Right hindlimb (tissue), 1 donor: ENCODE results near the gene MEF2D.

ENCODE experiments used
- DNase-seq: peaks from one replicate; pipeline ENCODE4 v3.0.0-alpha.2; 2018

The MEF2D gene

DNA sequence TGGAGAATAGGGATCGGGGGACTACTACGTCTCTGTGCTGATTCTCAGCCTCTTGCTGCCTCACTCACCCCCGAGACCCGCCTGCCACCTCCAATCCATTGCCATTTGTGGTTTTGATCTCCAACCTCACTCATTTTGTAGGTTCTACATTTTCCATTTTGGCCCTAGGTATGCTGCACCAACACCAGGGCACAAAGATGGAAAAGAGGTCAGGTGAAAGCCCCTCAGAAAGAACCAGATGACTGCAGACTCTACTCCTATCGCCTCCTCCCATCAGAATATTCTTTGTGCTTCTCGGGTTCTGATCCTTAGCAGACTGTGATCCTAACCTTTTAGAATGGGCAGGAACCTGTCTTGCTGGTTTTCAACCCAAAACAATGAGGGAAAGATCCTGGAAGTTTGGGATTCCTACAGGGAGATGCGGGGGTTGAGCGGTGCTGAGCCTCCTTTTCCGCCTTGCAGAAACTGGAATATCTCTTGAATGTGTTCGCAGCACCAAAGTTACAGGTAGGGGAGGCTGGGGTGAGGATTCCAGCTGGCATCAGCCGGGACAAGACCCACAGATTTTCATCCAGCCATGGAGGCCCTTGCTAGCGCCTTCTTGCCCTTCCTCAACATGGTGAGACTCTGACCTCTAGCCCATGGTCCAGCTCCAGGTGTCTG, 78.5 kb downstream of the MEF2D start:
- no peak for DNase-seq

DNA sequence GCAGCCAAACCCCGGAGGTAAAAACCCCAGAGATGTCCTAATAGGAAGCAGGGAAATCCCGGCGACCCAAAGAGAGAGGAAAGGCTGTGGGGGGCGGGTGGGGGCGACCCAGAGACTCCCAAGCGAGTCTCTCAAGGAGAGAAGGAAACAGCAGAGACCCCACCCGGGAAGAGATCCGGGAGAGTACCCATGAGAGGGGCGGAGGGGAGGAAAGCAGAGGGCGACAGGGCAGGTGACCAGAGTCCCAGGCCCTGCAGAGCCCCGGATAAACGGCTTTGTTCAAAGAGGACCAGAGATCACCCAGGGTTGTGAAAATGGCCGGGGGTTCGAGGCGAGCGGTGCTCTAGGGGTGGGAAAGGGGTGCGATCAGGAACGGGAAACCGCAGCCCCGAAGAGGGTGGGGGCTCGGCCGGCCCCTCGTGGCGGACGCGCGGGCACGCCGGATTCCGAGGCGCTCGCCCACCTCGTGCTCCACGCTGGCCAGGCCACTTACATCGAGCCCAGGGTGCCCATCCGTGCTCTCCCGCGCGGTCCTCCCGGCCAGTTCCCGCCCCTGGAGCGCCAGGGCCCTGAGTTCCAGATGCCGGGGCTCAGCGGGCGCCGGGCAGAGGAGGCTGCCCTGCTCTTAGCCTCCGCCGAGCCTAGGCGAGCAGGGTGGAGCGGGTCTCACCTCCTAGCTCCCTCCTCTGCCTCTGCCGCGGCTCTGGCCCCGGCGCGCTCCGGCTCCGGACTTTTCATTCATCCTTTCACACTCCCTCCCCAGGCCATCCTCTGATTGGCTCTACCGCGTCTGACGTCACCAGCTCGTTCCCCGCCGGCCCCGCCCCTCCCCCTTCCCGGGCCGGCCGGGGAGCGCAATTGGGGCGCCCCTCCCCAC, 79.3 kb downstream of the MEF2D start:
- peak; percentile 68 for DNase-seq

DNA sequence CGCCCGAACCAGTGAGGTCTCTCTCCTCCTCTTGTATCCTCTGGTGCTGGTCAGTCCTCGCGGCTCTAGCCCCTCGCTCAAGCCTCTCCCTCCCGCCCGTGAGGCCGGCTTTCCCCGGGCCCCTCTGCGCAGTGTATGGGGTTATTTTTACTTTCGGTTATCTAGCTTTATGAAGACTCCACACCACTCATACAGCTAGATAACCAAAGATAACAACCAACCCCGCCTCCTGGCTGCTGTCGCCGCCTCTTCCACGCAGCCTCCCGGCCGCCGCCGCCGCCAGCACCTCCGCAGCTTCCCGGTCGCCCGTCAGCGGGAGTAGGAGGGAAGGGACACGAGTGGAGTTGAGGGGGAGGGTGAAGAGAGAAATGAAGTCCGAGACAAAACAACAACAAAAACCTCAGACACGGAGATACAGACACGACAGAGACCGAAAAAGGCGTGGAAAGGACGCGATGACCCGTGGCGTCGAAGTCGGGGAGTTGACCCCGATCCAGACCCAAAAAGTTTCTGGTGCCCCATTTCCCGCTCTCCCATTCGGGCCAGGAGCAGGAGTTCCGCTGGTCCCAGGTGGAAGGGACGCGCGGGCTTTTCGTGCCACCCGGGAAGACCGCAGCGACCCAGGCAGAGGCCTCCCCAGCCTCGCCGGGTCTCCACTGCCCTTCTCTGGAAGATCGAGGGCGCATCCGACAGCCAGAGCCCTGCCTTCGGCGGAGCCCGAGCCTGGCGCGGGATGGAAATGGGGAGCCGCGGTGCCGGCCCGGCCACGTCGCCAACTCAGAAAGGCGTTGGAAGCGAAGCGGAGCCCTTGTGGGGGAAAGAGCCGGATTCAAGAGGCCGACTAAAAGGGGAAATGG, 80.1 kb downstream of the MEF2D start:
- no peak for DNase-seq

DNA sequence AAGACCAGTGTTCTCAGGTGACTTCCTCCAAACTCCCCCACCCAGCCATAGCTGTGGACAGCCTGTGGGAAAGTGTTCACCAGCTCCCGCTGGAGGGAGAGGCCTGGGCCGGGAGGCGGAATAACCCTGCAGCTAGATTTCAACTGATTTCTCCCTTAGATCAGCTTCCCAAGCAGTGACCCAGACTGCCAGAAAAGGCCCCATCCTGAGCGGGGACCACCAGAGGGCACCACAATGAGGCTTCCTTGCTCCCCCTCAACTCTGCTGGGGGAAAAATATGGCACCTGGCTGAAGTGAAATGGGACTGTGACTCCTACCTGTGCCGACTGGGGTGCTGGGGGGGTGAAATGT, 80.7 kb downstream of the MEF2D start:
- DNase-seq: no peak

DNA sequence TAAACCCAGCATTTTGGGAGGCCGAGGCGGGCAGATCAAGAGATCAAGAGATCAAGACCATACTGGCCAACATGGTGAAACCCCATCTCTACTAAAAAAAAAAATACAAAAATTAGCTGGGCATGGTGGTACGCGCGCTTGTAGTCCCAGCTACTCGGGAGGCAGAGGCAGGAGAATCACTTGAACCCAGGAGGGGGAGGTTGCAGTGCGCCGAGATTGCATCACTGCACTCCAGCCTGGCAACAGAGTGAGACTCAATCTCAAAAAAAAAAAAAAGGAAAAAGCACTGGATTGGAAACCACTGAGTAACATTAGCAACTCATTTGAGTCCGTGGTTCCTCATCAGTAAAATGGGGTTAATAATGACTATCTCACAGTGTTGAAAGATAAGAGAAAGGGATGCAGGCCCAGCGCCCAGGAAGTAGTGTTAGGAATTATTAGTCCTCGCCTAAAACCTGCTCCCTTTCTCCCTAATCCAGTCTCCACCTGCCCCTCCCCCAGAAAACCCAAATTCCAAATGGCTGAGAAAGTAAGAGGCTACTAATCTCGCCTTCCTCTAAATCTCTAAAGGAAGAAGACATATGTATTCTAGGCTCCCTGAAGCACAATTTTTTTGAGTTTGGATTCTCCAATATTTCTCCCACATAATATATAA, 82.0 kb downstream of the MEF2D start:
- no peak for DNase-seq

DNA sequence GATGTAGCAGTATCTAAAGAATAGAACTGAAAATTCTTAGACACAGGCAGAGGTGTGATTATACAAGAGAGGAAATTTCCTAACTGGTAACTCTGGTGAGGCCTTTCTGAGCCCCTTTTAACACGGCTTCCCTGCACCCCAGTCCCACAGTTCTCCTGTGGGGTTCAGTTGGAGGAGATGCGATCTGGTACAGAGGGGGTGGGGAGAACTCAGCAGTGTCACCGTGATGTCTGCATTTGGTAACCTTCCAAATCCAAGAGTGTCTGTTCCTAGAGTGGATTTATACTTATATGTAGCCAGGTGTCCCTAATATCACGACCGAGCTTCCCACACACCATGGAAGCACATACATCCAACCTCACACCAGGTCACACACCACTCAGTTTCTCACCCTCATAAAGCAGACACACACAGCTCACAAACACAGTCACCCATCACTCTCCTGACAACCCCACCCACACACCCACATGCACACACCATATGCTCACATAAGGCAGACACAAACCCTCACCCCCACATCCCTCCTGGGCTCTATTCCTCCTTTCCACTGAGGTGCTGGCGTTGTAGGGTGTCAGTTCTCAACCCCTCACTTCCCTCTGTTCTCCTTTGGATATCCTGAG, 83.1 kb downstream of the MEF2D start:
- no peak for DNase-seq

DNA sequence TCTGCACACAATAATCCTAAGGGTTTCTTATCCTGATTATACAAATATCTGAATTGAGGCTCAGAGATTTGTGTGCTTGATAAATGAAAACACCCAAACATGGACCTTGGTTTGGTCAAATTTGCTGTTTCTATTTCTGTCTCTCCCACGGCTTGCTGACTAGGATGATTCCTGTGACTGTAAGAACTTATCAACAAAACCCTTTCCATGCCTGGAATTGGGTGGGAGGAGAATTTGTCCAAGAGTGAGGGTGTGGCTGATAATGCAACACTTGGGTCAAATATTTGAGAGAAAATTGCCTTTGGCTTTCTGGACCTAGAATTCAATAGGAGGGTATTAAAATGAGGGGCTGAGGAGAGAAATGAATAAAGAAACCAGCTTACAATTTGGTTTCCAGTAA, 83.6 kb downstream of the MEF2D start:
- no peak for DNase-seq

DNA sequence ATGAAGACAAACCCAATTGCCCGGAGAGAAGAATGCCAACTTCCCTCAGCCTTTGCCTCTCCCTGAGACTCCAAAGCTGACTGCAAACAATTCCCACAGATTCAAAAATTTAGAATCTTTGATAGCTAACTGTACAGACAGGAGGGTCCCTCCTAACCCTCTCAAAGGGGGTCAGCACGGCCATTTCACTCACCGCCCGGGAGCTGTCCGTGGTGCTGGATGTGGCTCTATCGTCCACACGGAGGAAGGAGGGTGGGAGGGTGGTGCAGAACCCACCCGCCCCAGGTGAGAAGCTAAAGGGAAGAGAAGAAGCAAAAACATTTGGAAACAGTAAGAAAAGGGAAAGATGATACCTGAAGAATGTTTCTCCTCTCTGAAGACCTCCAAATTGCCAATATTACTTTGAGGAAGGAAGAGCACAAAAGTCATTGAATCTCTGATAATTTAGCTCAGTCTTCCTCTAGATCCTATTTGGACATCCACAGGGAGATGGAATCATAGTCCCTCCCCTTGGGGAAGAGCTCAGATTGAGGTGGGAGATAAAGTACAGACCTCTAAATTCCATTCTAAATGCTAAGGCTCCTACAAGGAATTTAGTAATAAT, 86.0 kb downstream of the MEF2D start:
- no peak for DNase-seq
